GM18499 (cell line): Measurements from ENCODE around the gene METTL13.
A peak's percentile ranks its signal among the peaks of the same experiment; 100 is the strongest.

Experiments
- ATAC-seq: cut with Tn5 transposase; IDR thresholded peaks from one replicate; pipeline ENCODE4 v1.9.1; 2021; ENCODE audit warnings: moderate number of reproducible peaks; ENCODE audit not compliant: insufficient read depth, unreplicated experiment

METTL13 gene

GRCh38 chr1:171800851-171801250 is 19.4 kb downstream of the METTL13 start:
- no peak for ATAC-seq

DNA sequence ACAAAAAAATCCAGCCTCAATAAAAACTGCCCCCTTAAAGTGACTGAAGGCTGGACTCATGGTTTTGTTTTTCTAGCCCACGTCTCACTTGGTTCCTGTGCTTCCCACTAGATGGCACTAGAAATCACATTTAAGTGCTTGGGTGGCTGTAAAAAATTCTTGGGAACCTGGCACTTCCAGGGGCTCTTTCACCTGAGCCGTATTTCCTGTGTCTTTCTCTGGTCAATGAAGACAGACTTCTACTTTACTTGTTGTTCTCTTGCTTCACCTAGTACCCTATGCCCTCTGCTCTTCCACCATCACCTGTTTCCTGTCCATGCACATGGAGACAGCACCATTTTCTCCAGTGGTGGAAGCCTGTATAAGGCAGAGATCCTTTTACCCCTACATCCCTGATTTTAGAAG is 20.0 kb downstream of the METTL13 start:
- ATAC-seq, result no peak

DNA sequence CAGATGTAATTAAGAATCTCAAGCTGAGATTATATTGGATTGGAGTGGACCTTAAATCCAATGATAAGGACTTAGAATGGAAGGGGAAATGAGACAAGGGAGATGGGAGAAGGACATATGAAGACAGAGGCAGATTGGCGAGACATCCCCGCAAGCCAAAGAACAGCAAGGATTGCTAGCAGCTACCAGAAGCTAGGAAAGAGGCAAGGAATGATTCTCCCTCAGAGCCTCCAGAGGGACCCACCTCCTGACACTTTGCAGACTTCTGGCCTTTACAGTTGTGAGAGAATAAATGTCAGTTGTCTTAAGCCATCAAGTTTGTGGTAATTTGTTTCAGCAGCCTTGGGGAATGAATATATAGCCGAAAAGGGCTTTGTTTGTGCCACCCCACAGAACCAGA is 20.7 kb downstream of the METTL13 start:
- no peak for ATAC-seq

DNA sequence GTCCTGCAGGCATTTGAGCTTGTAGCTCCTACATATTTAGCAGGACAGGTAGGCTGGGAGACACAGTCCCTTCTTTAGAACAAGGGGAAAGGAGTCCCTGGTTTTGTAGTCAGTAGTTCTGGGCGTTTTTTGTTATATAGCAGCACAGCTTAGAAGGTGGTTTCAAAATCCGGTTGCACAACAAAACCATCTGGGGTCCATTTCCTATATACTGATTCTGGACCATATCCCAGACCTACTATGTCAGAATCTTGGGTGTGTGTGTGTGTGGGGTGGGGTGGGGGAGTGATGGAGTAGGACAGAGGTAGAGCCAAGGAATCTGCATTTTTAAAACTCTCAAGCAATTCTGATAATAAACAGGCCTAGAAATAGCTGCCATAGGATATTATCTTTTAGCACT is 21.6 kb downstream of the METTL13 start:
- no peak for ATAC-seq

GRCh38 chr1:171803461-171804022 is 22.1 kb downstream of the METTL13 start:
- no peak for ATAC-seq

GRCh38 chr1:171805395-171806115 is 24.1 kb downstream of the METTL13 start:
- peak; percentile 57 for ATAC-seq

DNA sequence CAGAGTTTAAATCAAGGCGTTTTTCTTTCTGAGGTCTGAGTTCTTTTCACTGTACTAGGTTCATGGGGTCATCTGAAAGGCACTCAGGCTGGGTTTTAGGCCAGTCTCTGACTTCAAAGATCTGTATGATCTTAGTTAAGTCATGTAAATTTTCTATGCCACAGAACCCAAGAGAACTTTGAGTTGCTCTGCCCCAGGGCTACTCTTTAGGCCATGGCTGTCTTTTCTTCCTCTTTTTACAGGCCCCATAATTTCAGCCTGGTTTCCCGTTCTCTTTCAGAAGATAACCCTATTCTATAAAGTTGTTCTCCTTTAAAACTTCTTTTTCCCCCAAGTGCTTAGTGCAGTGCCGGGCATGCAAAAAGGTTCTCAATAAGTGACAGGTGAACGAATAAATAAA is 26.1 kb downstream of the METTL13 start:
- no peak for ATAC-seq

- no peak for ATAC-seq
Observed at GRCh38 chr1:171809834-171810233, 28.4 kb downstream of the METTL13 start.

GRCh38 chr1:171811672-171812071 is 30.2 kb downstream of the METTL13 start:
- no peak for ATAC-seq

DNA sequence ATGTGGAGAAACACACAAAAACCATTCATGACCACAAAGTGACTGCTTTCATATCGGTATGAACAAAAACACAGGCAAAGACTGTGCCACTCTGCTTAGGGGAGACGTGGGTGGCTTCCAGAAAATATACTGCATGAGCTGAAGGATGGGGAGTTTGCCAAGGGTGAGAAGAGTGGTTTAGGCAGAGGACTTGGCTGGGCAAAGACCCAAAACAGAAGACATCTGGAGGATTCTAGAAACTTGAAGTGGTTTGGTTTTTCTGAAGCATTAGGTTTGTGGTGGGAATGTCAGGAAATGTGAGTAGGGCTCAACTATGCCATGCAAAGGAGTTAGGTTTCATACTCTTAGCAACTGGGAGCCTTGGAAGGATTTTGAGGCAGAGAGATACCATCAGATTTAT is 33.2 kb downstream of the METTL13 start:
- ATAC-seq, result no peak

GRCh38 chr1:171816300-171816901 is 34.9 kb downstream of the METTL13 start:
- ATAC-seq, result no peak

- peak; percentile 84 for ATAC-seq
Observed at GRCh38 chr1:171817511-171818265, 36.2 kb downstream of the METTL13 start.

DNA sequence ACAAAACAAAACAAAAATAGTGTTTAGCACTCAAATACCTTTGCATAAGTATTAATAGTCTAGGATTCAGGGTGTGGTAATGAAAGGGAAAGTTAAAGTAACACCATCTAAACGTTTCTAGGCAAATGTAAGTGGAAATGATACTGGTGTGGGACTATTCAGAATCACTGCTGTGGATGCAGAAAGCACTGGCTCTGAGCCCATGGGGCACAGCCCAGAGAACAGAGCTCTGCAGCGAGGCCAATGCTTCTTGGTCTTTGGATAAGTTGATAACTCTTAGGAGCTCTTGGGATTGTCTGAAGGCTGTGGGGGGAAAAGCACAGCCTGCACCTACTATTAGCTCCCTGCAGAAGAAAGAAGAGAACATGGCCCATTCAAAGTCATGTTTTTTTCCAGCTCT is 38.5 kb downstream of the METTL13 start:
- ATAC-seq, result no peak

DNA sequence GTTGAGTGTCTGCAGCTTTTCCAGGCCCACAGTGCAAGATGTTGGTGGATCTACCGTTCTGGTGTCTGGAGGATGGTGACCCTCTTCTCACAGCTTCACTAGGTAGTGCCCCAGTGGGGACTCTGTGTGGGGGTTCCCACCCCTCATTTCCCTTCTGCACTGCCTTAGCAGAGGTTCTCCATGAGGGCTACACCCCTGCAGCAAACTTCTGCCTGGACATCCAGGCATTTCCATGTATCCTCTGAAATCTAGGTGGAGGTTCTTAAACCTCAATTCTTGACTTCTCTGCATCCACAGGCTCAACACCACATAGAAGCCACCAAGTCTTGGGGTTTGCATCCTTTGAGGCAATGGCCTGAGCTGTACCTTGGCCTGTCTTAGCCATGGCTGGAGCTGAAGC is 45.5 kb downstream of the METTL13 start:
- no peak for ATAC-seq

- no peak for ATAC-seq
Observed at GRCh38 chr1:171828794-171829193, 47.3 kb downstream of the METTL13 start.

DNA sequence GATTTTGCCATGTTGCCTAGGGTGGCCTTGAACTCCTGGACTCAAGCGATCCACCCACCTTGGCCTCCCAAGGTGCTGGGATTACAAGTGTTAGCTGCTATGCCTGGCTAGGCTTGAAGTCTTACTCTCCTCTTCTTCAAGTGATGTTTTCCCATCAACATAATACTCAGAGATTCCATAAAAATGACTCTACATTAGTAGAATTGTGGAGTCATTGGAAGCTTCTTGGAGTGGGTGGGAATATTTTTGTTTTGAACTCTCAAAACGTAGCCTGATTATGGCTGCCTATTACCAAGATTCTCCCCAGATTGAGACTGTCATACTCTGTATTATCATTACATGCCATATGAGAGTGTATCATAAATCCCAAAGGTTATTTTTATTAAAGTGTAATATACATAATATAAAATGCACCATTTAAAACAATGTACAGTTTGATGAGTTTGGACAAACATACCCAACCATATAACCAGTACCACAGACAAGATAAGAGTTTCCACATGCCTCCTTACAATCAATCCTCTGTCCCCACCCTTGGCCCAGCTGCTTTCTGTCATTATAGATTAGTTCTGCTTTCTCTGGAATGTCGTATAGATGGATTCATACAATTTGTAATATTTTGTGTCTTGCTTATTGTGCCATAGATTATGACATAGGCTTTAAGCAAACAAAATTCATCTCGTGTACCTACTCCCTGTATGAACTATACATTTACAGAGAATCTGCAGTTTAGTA is 51.8 kb downstream of the METTL13 start:
- ATAC-seq, result no peak

GRCh38 chr1:171834821-171835220 is 53.4 kb downstream of the METTL13 start:
- ATAC-seq, result no peak

GRCh38 chr1:171835891-171836290 is 54.4 kb downstream of the METTL13 start:
- ATAC-seq, result no peak

DNA sequence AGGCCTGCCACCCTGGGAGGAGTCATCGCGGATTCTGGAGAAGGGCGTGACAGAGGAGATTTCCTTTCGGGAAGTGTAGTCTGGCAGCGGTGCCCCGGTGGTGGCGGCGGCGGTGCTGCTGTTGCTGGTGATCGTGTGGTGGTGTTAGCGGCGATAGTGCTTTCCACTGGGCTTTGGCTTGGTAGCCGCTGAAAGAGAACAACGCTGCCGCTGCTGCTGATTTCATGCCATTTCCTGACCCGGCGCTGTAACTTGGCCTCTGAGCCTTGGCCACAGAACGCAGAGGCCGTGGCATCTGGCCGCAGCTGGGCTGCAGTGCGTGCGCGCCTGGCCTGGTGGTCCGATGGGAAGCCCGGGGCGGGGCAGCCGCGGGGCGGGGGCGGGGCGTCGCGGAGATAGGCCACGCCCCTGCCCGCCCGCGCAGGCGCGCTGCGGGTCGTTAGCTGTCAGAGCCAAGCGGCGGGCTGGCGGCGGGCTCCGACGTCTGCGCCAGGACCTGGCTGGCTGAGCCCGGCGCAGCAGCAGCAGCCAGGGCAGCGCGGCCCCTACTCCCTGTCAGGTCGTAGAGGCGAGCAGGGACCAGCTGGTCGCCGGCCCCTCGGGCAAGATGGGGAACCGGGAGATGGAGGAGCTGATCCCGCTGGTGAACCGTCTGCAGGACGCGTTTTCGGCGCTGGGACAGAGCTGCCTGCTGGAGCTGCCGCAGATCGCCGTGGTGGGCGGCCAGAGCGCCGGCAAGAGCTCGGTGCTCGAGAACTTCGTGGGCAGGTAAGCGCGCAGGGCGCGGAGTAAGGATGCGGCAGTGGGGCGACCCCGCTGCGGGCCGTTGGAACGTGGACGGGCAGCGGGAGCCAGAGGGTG is 59.8 kb downstream of the METTL13 start, which contains the start of gene DNM3:
Gene DNM3 (plus strand): TSS at position 449 of the 861 bp plus-strand sequence. CDS start 159 bp downstream, at position 608.
- ATAC-seq, result peak; percentile 59
